GM18907 (cell line): ENCODE data around the gene NFATC1.
A peak's percentile ranks its signal among the peaks of the same experiment; 100 is the strongest.

Source experiments
- ATAC-seq: cut with Tn5 transposase; IDR thresholded peaks from one replicate; pipeline ENCODE4 v1.9.1; 2021; ENCODE audit warnings: mild to moderate bottlenecking, moderate library complexity; ENCODE audit not compliant: unreplicated experiment

The NFATC1 gene

GRCh38 chr18:79486356-79487182 lies 90.8 kb downstream of the NFATC1 start:
- no peak for ATAC-seq

GRCh38 chr18:79487183-79487800 lies 91.6 kb downstream of the NFATC1 start:
- no peak for ATAC-seq

- ATAC-seq, result no peak
These were observed 92.1 kb downstream of the NFATC1 start for GRCh38 chr18:79487801-79488201.

- ATAC-seq, result no peak
These were observed 92.8 kb downstream of the NFATC1 start for GRCh38 chr18:79488311-79489050.

GRCh38 chr18:79489051-79489898 lies 93.5 kb downstream of the NFATC1 start:
- ATAC-seq, result no peak

- ATAC-seq, result no peak
These were observed 94.3 kb downstream of the NFATC1 start for GRCh38 chr18:79489899-79490625.

GRCh38 chr18:79490626-79491041 lies 94.9 kb downstream of the NFATC1 start:
- no peak for ATAC-seq

- ATAC-seq, result no peak
These were observed 95.4 kb downstream of the NFATC1 start for GRCh38 chr18:79491081-79491551.

GRCh38 chr18:79493211-79493800 lies 97.6 kb downstream of the NFATC1 start:
- no peak for ATAC-seq

- no peak for ATAC-seq
These were observed 98.1 kb downstream of the NFATC1 start for GRCh38 chr18:79493801-79494211.

GRCh38 chr18:79494936-79495335 lies 99.2 kb downstream of the NFATC1 start:
- ATAC-seq, result no peak

- no peak for ATAC-seq
These were observed 99.9 kb downstream of the NFATC1 start for GRCh38 chr18:79495591-79496071.

- no peak for ATAC-seq
These were observed 100.7 kb downstream of the NFATC1 start for GRCh38 chr18:79496237-79496977.

GRCh38 chr18:79496978-79497637 lies 101.4 kb downstream of the NFATC1 start:
- ATAC-seq, result peak; percentile 72

- peak; percentile 95 for ATAC-seq
These were observed 101.9 kb downstream of the NFATC1 start for GRCh38 chr18:79497638-79498081.

GRCh38 chr18:79498662-79499061 lies 102.9 kb downstream of the NFATC1 start:
- ATAC-seq, result no peak

GRCh38 chr18:79501006-79501405 lies 105.3 kb downstream of the NFATC1 start:
- ATAC-seq, result no peak

GRCh38 chr18:79502782-79503181 lies 107.1 kb downstream of the NFATC1 start:
- no peak for ATAC-seq
